ENCODE data around the gene TAF11L10. TPM values are rescaled to one million over a fixed set of nuclear protein-coding genes. Genes with fewer than 3 reads are reported as not detected.
A peak's percentile ranks its signal among the peaks of the same experiment; 100 is the strongest.
"Not testable (repeated sequence)": the region's sequence is repeated elsewhere in the genome, so short reads cannot be mapped to it uniquely, and the experiment has no call there.

TAF11L10 gene
- total RNA-seq, 1 donor from 2014 or later, result not detected

DNA sequence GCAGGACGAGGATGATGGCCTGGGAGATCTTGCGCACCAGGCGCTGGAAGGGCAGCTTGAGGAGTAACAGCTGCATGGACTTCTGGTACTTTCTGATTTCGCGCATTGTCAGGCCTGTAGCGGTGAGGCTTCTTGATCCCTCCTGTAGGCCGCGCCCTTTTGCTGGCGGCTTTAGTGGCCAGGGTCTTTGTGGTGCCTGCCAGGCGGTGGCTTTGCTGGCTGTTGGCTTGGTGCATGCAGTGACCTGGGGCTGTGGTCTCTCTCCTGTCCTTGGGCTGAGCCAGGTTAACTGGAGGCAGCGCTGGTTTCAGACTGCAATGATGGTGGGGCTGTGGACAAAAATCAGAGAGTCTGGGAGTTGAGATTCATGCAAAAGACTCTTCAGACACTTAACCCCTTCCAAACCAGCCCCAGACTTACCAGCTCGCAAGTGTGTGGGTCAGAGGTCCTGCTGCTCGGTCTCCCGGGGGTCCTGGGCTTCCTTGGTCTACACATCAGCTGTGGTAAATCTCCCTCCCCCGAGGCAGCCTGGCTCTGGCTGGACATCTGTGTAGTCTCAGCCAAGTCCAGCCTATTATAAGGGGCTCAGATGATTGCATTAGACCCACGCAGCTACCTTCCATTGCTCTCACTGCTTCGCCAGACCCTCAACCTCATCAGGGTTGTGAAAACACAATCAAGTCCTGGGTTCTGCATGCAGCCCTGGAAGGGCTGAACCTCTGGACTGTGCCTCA lies 17.4 kb upstream of the TAF11L10 start:
- no peak overlapping the region for H3K27ac ChIP-seq
- H3K9me3 ChIP-seq, result no peaks in the 10 kb centered on the region
- TF ChIP-seq, protein P1, sequence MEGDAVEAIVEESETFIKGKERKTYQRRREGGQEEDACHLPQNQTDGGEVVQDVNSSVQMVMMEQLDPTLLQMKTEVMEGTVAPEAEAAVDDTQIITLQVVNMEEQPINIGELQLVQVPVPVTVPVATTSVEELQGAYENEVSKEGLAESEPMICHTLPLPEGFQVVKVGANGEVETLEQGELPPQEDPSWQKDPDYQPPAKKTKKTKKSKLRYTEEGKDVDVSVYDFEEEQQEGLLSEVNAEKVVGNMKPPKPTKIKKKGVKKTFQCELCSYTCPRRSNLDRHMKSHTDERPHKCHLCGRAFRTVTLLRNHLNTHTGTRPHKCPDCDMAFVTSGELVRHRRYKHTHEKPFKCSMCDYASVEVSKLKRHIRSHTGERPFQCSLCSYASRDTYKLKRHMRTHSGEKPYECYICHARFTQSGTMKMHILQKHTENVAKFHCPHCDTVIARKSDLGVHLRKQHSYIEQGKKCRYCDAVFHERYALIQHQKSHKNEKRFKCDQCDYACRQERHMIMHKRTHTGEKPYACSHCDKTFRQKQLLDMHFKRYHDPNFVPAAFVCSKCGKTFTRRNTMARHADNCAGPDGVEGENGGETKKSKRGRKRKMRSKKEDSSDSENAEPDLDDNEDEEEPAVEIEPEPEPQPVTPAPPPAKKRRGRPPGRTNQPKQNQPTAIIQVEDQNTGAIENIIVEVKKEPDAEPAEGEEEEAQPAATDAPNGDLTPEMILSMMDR (IDR thresholded peaks at IDR 0.05), result no peak
- H3K27me3 ChIP-seq, result no peaks in the 10 kb centered on the region
- DNase-seq (ENCODE audit: low spot score in 2 of 2), result no peak
- H3K36me3 ChIP-seq, result no peaks in the 10 kb centered on the region
- no peaks in the 10 kb centered on the region for H3K4me1 ChIP-seq
- no peak overlapping the region for H3K4me3 ChIP-seq
- intact Hi-C loops (cut with DNase I), result no loop called here

DNA sequence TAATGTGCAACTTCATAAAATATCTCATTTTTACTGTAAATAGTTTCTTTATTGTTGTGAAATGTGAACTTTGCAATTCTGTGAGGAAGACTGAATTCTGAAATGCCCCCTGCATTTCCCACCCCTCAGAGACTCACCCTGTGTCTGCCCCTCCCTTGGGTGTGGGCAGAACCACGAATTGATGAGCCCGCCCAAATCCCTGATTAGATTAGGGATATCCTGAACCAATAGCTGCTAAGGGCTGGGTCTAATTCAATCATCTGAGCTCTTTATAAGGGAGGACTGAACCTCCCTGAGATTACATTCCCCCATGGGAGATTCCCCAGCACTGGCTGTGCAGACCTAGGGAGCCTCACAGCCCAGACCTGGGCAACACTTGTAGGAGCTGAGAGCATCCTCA lies 12.5 kb upstream of the TAF11L10 start, which contains the start of gene TAF11L12:
Gene TAF11L12 (plus strand): TSS at position 301 of the 400 bp plus-strand sequence.
- H3K27ac ChIP-seq; DNase-seq (ENCODE audit: low spot score in 2 of 2): not testable (repeated sequence)

DNA sequence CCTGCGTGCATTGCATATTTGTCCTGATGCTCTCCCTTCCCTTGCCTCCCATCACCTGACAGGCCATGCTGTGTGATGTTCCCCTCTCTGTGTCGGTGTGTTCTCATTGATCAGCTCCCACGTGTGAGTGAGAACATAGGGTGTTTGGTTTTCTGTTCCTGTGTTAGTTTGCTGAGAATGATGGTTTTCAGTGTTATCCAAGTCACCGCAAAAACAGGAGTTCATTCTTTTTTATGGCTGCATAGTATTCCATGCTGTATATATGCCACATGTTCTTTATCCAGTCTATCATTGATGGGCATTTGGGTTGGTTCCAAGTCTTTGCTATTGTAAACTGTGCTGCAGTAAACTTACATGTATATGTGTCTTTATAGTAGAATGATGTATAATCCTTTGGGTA lies 9.8 kb upstream of the TAF11L10 start:
- DNase-seq (ENCODE audit: low spot score in 2 of 2); H3K27ac ChIP-seq: not testable (repeated sequence)

More for the DNA sequence above, 12.5 kb upstream of the TAF11L10 start, which contains the start of gene TAF11L12:
- H3K4me1 ChIP-seq; intact Hi-C loops (cut with DNase I); H3K36me3 ChIP-seq; H3K9me3 ChIP-seq; H3K27me3 ChIP-seq; H3K4me3 ChIP-seq: not testable (repeated sequence)

GRCh38 chr5:17604951-17605350 lies 7.3 kb upstream of the TAF11L10 start:
- Histone ChIP-seq H3K4me3 (no peak overlapping the region), H3K36me3 (no peaks in the 10 kb centered on the region), H3K27ac (no peak overlapping the region), H3K9me3 (no peaks in the 10 kb centered on the region), H3K4me1 (no peaks in the 10 kb centered on the region), H3K27me3 (no peaks in the 10 kb centered on the region)
- intact Hi-C loops (cut with DNase I), result no loop called here
- TF ChIP-seq, protein P1 (IDR thresholded peaks at IDR 0.05), result no peak
- DNase-seq (ENCODE audit: low spot score in 2 of 2), result no peak

More for the DNA sequence above, 9.8 kb upstream of the TAF11L10 start:
- H3K4me3 ChIP-seq; intact Hi-C loops (cut with DNase I); H3K27me3 ChIP-seq; H3K36me3 ChIP-seq; H3K4me1 ChIP-seq; H3K9me3 ChIP-seq: not testable (repeated sequence)

- H3K27ac ChIP-seq; intact Hi-C loops (cut with DNase I); DNase-seq (ENCODE audit: low spot score in 2 of 2); H3K4me3 ChIP-seq; H3K27me3 ChIP-seq; H3K36me3 ChIP-seq; H3K4me1 ChIP-seq; H3K9me3 ChIP-seq: not testable (repeated sequence)
Measured at GRCh38 chr5:17603880-17604279, 6.3 kb upstream of the TAF11L10 start, which contains the start of gene TAF11L11. TAF11L11 (plus strand) TSS chr5:17604183.

- DNase-seq (ENCODE audit: low spot score in 2 of 2), result peak in 1 of 2 donors; percentile 62
- intact Hi-C loops (cut with DNase I); H3K27ac ChIP-seq; H3K36me3 ChIP-seq; H3K9me3 ChIP-seq; H3K4me1 ChIP-seq; H3K4me3 ChIP-seq; H3K27me3 ChIP-seq: not testable (repeated sequence)
Measured at GRCh38 chr5:17594255-17594654, 3.4 kb downstream of the TAF11L10 start, which contains the start of gene TAF11L9. TAF11L9 (minus strand) TSS chr5:17594394.

- H3K4me3 ChIP-seq; H3K9me3 ChIP-seq; DNase-seq (ENCODE audit: low spot score in 2 of 2); H3K36me3 ChIP-seq; intact Hi-C loops (cut with DNase I); H3K4me1 ChIP-seq; H3K27me3 ChIP-seq; H3K27ac ChIP-seq: not testable (repeated sequence)
Measured at GRCh38 chr5:17590860-17591259, 6.8 kb downstream of the TAF11L10 start, which contains the start of gene TAF11L8. TAF11L8 (minus strand) TSS chr5:17590960.

- H3K36me3 ChIP-seq; H3K27me3 ChIP-seq; DNase-seq (ENCODE audit: low spot score in 2 of 2); H3K9me3 ChIP-seq; intact Hi-C loops (cut with DNase I); H3K27ac ChIP-seq; H3K4me1 ChIP-seq; H3K4me3 ChIP-seq: not testable (repeated sequence)
Measured at GRCh38 chr5:17585658-17586057, 12.0 kb downstream of the TAF11L10 start, which contains the start of gene TAF11L7. TAF11L7 (minus strand) TSS chr5:17585758.

Other genes with a start within 250 kb of the TAF11L10 start
- gene TAF11L2, start 99.6 kb downstream of the TAF11L10 start, total RNA-seq, result not detected
- not detected for gene TAF11L3, start 79.5 kb downstream of the TAF11L10 start, total RNA-seq
- gene TAF11L4, start 76.0 kb downstream of the TAF11L10 start, total RNA-seq, result not detected
- not detected for gene TAF11L5, start 72.6 kb downstream of the TAF11L10 start, total RNA-seq
- not detected for gene TAF11L6, start 69.2 kb downstream of the TAF11L10 start, total RNA-seq
- not detected for gene TAF11L7, start 12.1 kb downstream of the TAF11L10 start, total RNA-seq
- not detected for gene TAF11L8, start 6.9 kb downstream of the TAF11L10 start, total RNA-seq
- not detected for gene TAF11L9, start 3.4 kb downstream of the TAF11L10 start, total RNA-seq
- not detected for gene TAF11L11, start 6.4 kb upstream of the TAF11L10 start, total RNA-seq
- not detected for gene TAF11L12, start 12.6 kb upstream of the TAF11L10 start, total RNA-seq
- gene TAF11L13, start 34.3 kb upstream of the TAF11L10 start, total RNA-seq, result not detected
- not detected for gene TAF11L14, start 36.6 kb upstream of the TAF11L10 start, total RNA-seq